PC-3 (cell line): ENCODE data around the gene CALR.

ENCODE experiments used
- CTCF ChIP-seq: fragments of 300-600 bp; sonication (generic); conservative IDR thresholded peaks from 2 replicates; pipeline ENCODE4 v1.5.1; 2017; ENCODE audit warnings: antibody characterized with exemption, low read depth, mild to moderate bottlenecking, low read length
- EZH2phosphoT487 ChIP-seq: fragments of 300-600 bp; sonication (generic); IDR thresholded peaks from 2 replicates; pipeline ENCODE4 v1.6.1; 2018; ENCODE audit warnings: mild to moderate bottlenecking, antibody characterized with exemption, low read length, borderline replicate concordance

GRCh38 chr19:12893582-12893981 lies 44.8 kb upstream of the CALR start:
- TF ChIP-seq CTCF (no peak), EZH2phosphoT487 (no peak)
